Left renal cortex interstitium (tissue), 4 donors: ENCODE data around the gene TMEM44. TPM values are rescaled to one million over a fixed set of nuclear protein-coding genes. Genes with fewer than 3 reads are reported as not detected.
"Not testable (repeated sequence)": the region's sequence is repeated elsewhere in the genome, so short reads cannot be mapped to it uniquely, and the experiment has no call there.

ENCODE experiments used
- DNase-seq, 4 donors: peaks; one replicate each; pipeline ENCODE4 v3.0.0-alpha.2; 2013; ENCODE audit warnings: low read depth in 4 of 4, low spot score in 2 of 4, missing footprints in 1 of 4
- polyA plus RNA-seq, 4 donors: library from polyadenylated mRNA; unstranded; fragments of 120-200 nt; gene quantifications; one replicate each; pipeline ENCODE4 v1.2.1, GENCODE V29; 2013; ENCODE audit not compliant: insufficient read length in 4 of 4

The TMEM44 gene
- polyA plus RNA-seq, 4 donors, result 14.6 to 23.6 (median 20.5) TPM

DNA sequence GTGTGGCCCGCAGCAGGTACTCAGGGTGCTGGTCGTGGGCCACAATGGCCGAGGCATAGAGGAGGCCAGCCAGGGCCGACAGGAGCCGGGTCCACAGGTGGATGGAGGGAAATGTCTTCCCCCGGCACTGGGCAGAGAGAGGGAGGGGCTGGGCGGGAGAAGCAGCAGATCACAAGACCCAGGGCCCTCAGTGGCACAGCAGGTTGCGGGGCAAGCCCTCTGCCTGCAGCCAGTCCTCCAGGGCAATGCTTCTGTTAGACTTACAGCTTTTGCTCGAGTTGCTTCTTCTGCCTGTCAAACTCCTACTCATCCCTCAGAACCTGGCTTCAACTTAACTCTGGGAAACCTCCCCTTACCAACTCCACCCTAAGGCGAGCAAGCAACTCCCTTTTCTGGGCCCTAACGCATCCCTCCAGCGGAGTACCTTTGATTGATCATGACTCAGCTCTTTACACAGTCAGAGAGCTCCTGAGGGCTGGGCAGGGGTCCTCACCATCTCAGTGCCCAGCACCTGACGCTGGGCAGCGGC is 16.0 kb downstream of the TMEM44 start:
- DNase-seq, result no peak

DNA sequence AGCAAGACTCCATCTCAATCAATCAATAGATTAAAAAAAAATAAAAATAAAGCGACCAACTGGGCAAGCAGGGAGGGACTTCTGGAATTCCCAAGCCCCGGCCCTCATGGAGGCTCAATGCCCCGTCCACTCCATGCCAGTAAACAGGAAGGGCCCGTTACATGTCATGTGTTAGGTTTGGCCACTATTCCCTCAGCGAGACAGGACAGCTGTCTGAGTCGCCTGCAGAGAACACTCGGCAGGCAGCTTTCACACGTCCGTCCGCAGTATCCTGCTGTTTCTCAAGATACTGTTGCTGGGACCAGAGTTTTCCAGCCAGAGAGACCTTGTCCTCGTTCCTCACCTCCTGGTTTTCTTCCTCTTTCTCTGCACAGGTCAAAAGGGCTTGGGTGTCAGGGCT is 18.0 kb downstream of the TMEM44 start:
- DNase-seq, result no peak

- no peak for DNase-seq
These were observed 21.0 kb downstream of the TMEM44 start for GRCh38 chr3:194612221-194612620.

GRCh38 chr3:194610689-194611088 is 22.5 kb downstream of the TMEM44 start:
- DNase-seq, result no peak

DNA sequence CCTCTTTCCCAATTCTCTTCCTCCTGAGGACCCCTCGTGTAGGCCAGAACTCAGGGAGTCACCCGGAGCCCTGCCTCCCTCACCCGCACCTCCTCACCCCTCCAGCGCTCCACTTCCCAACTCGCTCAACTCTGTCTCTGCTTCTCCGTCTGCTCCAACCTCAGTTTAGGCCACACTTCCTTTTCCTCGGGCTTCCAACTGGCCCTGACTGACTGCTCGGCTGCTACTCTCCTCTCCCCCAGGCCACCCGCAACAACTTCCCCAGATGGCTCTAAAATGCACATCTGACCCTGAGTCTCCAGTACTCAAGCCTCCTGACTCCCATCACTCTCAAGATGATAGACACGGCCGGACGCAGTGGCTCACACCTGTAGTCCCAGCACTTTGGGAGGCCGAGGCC is 23.6 kb downstream of the TMEM44 start:
- DNase-seq, result no peak

DNA sequence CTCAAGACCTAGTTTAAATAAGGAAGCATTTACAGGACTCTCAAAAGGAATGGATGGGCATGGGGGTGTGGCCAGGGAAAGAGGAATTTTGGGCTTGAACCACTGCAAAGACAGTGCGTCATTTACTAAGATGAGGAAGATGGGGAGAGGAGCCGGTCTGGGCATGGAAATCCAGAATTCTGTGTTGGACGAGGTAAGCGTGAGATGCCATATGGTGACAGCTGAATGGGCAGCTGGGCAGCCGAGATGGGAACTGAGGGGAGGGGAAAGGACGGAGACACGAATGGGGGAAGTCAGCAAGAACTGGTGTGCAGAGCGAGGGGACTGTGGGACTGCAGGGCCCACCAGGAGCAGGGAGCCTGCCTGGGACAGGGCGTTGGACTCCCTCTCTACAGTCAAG is 24.2 kb downstream of the TMEM44 start:
- DNase-seq, result no peak

DNA sequence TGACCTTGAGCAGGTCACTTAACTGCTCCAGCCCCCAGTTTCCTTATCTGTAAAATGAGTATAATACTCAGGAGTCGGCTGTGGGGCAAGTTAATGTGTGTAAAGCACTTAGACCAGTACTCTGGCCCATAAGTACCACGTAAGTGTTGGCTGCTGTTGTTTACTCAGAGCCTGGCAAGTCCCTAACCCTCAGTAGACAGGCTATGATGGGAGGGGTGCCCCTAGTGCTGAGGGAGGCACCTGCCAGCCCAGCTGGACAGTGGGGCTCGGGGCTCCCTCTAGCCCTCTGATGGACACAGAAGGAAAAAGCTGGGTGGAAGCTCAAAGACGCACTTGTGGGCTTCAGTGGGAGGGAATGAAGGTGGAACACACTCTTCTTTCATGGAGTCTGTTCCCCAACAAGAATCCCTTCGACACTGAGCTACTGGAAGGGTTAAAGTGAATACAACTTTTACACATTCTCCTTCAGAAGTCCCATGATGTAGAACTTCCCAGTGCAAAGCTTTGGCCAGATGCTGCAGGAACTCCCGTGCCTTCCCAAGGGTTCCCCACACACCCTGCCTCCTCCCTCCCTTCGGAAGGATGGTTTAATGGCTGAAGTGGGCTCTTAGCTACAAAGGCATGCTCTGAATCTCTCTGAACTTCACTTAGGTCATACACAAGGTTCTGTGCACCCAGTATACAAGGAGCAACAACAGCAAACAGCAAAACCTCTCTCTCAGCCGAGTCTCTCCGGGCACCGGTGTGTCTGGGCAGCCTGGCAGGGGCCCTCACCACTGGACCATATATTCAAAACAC is 25.4 kb downstream of the TMEM44 start:
- no peak for DNase-seq

GRCh38 chr3:194606941-194607340 is 26.3 kb downstream of the TMEM44 start:
- DNase-seq, result no peak

GRCh38 chr3:194606163-194606562 is 27.1 kb downstream of the TMEM44 start:
- DNase-seq, result no peak

DNA sequence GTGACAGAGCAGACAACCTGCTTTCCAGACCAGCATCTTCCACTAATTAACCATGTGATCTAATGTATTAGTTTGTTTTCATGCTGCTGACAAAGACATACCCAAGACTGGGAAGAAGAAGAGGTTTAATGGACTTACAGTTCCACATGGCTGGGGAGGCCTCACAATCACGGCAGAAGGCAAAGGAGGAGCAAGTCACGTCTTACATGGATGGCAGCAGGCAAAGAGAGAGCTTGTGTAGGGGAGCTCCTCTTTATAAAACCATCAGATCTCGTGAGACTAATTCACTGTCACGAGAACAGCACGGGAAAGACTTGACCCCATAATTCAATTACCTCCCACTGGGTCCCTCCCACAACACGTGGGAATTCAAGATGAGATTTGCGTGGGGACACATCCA is 27.9 kb downstream of the TMEM44 start:
- not testable (repeated sequence) for DNase-seq

GRCh38 chr3:194604837-194605236 is 28.4 kb downstream of the TMEM44 start:
- no peak for DNase-seq

GRCh38 chr3:194604126-194604525 is 29.1 kb downstream of the TMEM44 start:
- no peak for DNase-seq

- peak; percentile 56 to 74 (median 60) for DNase-seq
These were observed 30.5 kb downstream of the TMEM44 start for GRCh38 chr3:194602669-194603171.

GRCh38 chr3:194598771-194599557 is 34.3 kb downstream of the TMEM44 start:
- DNase-seq, result no peak

DNA sequence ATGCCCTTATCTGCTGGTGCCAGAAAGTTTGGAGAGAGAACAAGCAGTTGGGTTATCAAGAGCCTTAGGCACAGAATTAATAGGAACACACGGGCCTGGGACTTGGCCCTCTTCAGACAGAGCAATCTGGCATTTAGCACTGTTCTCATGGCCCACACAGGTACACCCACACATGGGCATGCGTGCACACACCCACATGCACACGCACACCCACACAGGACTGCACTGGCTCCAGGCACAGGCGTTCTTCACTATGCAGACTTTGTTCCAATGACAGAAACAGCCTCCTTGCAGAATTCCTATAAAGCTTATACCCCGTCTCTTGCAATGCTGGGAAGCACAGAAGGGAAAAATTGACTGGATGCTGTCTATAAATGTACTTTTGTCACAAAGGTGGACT is 36.3 kb downstream of the TMEM44 start:
- no peak for DNase-seq

DNA sequence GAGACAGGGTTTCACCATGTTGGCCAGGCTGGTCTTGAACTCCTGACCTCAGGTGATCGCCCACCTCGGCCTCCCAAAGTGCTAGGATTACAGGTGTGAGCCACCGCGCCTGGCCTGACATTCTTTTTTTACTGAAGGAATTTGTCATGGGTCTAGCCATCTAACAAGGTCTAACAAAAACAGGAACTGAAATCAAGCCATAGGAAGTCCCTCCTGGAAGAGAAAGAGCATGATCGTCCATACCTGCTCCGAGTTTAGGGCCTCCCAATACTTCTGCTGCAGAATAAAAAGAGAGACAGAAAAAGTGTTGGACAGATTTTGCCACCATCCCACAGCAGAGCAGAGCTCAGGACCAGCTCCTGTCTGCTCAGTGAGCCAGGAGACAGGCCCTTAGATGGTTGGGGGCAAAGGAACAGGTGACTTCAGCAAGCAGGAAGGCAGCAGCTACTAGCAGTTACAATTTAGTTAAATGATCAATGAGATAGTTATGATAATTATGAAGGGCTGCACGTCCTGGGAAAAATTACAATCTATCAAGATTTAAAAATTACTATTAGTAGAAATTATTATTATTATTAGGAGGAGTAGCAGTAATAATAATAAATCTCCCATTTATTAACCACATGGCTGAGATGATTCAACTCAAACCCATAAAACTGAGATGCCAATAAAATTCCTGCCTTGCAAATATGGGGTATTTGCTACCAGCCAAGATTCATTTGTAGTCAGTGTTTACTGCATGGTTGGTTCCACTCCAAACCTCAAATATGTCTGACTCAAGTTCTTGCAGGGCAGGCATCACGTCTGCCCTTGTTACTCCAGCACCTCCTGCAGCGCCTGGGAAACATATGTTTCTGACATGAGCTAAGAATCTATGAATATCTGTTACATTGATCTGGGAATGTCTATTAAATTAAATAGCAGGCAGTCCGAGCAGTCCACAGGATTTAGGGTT is 40.1 kb downstream of the TMEM44 start:
- no peak for DNase-seq

DNA sequence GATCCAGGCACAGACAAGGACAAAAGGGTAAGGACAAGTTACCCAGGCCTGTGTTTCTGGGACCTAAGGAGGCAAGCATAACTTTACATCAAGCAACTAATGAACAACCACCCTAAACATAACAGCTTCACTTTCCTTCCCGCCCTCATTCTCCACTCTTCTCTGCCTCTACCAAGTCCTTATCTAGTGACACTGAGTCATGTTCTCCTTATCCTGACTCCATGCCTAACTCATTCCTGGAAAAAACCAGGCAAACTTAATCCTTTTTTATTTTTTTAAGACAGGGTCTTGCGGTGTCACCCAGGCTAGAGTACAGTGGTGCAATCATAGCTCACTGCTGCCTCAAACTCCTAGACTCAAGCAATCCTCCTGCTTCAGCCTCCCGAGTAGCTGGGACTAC is 44.5 kb downstream of the TMEM44 start:
- no peak for DNase-seq

GRCh38 chr3:194588236-194588635 is 45.0 kb downstream of the TMEM44 start:
- DNase-seq, result no peak

DNA sequence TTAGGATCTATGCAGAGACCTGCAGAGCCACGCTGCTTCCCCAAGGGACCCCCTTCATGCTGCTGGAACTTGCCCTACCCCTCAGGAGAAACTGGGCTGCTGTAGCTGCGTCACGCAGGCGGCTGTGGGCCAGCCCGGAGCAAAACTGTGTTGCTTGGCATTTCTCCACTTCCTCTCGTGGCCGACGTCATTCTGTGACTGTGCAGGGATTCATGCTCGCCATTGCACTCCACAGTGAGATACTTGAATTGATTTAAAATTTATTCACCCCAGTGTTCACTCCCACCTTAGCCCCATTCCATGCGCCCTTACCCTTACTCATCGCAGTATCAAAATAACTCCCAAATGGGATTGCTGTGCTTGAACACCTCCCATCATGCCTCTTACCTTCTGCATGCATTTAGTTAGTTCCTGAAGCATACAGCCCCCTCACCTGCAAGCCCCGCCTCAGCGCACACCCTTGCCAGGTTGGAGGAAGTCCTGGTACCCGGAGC is 45.7 kb downstream of the TMEM44 start:
- no peak for DNase-seq

DNA sequence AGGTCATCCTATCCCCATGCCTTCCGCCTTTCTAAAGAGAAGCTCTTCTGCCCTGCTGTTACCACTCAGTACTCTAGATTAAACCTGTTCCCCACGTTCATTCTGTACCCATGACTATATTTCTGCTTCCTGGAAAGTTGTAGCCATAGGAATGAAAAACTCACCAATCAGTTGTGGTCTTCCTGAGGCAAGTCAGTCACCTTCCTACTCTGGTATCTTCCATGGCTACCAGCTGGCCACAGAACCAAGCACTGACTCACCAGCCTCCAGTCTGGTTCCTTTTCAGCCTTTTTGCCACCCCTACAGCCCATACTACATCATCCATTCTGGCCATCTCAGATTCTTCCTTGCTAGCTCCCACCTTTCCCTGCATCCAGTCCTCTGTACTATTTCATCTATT is 46.4 kb downstream of the TMEM44 start:
- DNase-seq, result no peak
